GM12872 (cell line): Measurements from ENCODE around the gene LRMDA.

Experiments
- TF ChIP-seq, protein P1 (sequence below): IDR thresholded peaks from 3 replicates; pipeline ENCODE4 v1.5.1; 2011; ENCODE audit warnings: low read depth, mild to moderate bottlenecking, low read length, moderate library complexity; ENCODE audit not compliant: insufficient read depth

Gene LRMDA

DNA sequence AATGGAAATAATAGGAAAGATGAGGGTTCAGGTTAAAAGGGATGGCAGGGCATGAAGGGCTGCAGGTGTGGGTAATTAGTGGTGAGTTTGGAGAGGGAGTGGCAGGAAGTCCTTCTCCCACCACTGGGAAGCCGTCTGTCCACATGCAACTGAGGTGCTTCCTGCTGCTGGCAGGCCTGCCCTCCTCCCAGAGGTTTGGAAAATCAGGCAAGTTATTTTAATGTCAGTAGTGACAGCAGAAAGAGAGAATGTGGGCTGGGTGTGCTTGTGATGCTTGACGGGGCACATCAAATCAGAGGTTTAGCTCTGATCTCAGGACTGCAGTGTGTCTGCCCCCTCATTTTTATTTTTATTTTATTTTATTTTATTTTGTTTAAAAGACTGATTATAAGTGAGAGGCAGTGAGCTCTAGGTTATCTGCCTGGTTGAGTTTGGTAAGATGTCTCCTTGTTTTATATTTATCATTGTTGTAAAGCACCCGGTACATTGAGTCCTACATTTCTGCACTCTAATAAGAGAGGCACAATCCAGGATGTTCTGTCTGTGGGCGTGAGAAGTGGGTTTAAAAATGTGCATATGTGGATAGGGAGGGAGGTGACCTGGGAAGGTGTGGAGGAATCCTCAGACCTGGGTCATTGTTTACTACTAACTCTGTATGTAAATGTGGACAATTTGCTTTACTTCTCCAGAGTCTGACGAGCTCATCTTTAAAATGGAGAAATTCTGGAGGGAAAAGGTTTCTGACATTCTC is 504.4 kb downstream of the LRMDA start:
- TF ChIP-seq, protein P1, sequence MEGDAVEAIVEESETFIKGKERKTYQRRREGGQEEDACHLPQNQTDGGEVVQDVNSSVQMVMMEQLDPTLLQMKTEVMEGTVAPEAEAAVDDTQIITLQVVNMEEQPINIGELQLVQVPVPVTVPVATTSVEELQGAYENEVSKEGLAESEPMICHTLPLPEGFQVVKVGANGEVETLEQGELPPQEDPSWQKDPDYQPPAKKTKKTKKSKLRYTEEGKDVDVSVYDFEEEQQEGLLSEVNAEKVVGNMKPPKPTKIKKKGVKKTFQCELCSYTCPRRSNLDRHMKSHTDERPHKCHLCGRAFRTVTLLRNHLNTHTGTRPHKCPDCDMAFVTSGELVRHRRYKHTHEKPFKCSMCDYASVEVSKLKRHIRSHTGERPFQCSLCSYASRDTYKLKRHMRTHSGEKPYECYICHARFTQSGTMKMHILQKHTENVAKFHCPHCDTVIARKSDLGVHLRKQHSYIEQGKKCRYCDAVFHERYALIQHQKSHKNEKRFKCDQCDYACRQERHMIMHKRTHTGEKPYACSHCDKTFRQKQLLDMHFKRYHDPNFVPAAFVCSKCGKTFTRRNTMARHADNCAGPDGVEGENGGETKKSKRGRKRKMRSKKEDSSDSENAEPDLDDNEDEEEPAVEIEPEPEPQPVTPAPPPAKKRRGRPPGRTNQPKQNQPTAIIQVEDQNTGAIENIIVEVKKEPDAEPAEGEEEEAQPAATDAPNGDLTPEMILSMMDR: no peak

- TF ChIP-seq, protein P1: no peak
These were observed 505.4 kb downstream of the LRMDA start for GRCh38 chr10:75936841-75937240.

DNA sequence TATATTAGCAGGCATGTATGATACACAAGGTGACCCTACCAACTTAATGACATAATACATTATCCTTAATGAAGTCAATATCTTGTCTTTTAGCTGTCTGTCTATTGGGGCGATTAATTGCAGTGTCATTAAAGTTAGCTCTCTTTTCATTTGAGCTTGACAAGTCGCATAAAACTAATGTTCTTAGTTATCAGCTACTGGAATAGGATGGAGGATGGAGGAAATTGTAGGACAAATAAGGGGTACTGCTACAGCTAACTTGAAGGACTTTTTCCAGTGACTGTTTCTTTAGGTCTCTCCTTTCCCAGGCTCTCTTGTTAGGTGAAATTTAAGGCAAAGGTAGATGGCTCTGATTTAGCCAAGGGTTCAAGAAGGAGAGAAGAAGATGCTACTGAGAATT is 506.4 kb downstream of the LRMDA start:
- TF ChIP-seq, protein P1: no peak

DNA sequence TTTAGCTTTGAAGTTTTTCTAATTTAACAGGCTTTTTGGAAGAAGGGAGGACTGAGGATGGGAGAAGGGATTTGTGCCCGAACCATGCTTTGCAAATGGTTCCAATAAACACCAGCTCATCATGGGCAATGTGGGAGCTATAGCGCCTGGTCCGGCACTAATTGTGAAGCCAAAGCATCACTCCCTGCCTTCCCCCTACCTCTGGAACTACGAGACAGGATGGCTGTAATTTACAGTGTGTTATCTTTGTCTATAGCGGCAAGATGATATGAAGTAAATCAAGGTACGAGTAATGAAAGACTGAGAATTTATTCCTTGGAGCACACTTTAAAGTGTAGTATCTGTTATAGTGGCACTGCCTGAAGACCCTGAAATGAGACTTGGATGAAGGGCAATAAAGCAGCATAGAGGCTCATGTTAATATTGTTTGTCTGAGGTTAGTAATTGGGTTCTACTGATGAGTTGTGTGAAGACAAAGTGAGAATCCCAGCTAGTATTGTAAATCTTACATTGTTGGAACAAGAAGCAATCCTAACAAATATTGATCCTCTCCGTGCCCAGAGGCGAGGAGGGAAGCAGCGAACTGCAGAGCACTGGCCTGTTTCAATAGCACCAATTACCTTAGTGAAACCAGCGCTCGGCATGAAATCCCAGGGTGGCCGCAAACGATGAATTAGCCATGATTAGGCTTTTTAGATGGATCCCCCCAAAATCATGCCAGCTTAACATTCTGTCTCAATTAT is 507.1 kb downstream of the LRMDA start:
- TF ChIP-seq, protein P1: no peak

DNA sequence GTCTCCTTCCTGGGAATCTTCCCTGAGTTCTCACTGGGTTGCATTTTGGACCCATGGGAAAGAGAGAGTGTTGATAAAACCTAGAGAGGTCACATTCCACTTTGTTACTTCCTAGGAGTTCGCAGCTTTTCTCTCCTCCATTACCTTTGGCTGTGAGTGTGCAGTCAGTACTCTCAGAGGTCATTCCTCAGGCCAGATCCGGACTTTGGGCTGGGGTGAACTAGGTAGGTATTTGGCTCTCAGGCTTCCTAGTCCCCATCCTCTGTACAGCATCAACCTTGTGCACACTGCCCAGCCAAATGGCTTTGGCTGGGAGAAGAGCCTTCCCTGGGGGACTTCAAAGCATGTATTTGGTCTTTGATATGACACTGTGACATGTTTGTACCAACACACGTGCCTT is 508.1 kb downstream of the LRMDA start:
- TF ChIP-seq, protein P1: no peak

- TF ChIP-seq, protein P1: no peak
These were observed 509.3 kb downstream of the LRMDA start for GRCh38 chr10:75940742-75941141.

- TF ChIP-seq, protein P1: no peak
These were observed 509.9 kb downstream of the LRMDA start for GRCh38 chr10:75941223-75941801.
